Activated naive CD8-positive, alpha-beta T cell treated with anti-CD3 and anti-CD28 coated beads, Interleukin-2, amount 50 U/mL, for 24 hours (primary cell): Measurements from ENCODE around the gene MAD1L1.

Source experiments
- ATAC-seq: fragments of 150-1000 bp; cut with Tn5 transposase; one replicate; pipeline ENCODE4 v1.10.0; 2021
- DNase-seq: peaks from one replicate; pipeline ENCODE4 v3.0.0; 2021
- H3K27ac Mint-ChIP-seq: one replicate; pipeline ENCODE4 v1.8.0; 2021; ENCODE audit warnings: mild to moderate bottlenecking, mixed read lengths
- H3K27me3 Mint-ChIP-seq: one replicate; pipeline ENCODE4 v1.8.0; 2021; ENCODE audit warnings: mixed read lengths
- H3K36me3 Mint-ChIP-seq: one replicate; pipeline ENCODE4 v1.8.0; 2021; ENCODE audit warnings: low read depth, mixed read lengths
- H3K4me1 Mint-ChIP-seq: one replicate; pipeline ENCODE4 v1.8.0; 2021; ENCODE audit warnings: mixed read lengths
- H3K4me3 Mint-ChIP-seq: one replicate; pipeline ENCODE4 v1.8.0; 2021; ENCODE audit warnings: mild to moderate bottlenecking, moderate library complexity, mixed read lengths
- H3K9me3 Mint-ChIP-seq: one replicate; pipeline ENCODE4 v1.8.0; 2021; ENCODE audit warnings: mixed read lengths

The MAD1L1 gene

DNA sequence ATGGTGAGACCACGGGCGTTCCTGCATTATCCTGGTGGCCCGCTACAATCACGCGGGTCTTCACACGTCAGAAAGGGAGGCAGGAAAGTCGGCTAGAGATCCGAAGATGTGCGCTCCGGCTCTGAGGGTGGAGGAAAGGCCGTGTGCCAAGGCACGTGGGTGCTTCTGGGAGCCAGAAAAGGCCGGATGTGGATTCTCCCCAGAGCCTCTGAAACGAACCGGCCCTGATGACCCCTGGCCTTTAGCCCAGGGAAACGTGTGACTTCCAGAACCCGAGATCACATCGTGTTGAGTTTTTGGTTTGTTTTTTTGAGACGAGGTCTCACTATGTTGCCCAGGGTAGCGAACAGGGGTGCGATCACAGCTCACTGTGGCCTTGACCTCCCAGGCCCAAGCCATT is 318.4 kb downstream of the MAD1L1 start:
- DNase-seq = no peak
- Mint-ChIP-seq H3K36me3 (no peaks in the 10 kb centered on the region), H3K4me1 (peaks cover 1% of the 10 kb centered on the region), H3K27me3 (no peaks in the 10 kb centered on the region), H3K4me3 (no peak overlapping the region), H3K9me3 (no peaks in the 10 kb centered on the region), H3K27ac (no peak overlapping the region)
- no peak for ATAC-seq

- no peaks in the 10 kb centered on the region for H3K36me3 Mint-ChIP-seq
- H3K27ac Mint-ChIP-seq = no peak overlapping the region
- no peak overlapping the region for H3K4me3 Mint-ChIP-seq
These were observed 319.1 kb downstream of the MAD1L1 start for GRCh38 chr7:1913466-1914282.

DNA sequence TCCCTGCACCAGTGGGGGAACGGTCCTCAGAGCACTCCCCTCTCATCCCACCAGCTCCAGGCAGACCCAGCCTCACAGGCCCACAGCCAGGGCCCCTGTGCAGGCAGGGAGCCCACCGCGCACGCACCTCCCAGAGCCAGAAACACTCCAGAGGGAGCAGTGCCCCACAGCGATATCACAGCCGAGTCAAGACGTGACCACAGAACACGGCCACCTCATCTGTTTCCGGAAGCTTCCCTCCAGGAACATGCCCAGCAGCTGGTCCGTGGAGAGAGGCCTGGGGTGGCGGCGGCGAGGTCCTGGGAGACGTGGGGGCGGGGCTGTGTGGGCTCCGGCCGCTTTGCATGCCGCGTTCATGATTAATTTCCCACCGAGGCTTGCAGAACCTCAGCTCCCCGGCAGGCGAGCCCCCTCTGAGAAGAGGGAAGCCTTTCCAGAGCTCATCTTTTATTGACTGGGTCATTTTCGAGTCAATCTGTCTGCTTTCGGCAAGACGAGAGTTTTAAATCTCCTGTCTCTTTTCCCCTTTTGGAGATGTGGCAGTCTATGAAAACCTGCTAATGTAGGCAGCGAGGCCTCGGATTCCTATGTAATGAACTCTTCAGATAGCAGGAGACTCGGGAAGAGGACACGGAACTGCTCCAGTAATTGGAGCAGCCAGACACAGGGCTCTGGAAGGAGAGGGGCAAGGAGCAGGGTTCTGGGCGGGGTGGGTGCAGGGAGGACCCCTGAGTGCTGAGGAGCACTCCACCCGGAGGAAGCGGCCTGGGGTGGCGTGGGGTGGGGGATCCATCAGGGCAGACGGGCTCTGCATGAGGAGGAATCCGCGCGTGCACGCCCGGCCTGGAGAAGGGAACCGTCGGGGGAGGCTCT is 319.9 kb downstream of the MAD1L1 start:
- ATAC-seq = no peak
- no peaks in the 10 kb centered on the region for H3K36me3 Mint-ChIP-seq
- DNase-seq = no peak
- H3K4me1 Mint-ChIP-seq = no peaks in the 10 kb centered on the region
- H3K9me3 Mint-ChIP-seq = no peaks in the 10 kb centered on the region
- H3K27ac Mint-ChIP-seq = no peak overlapping the region
- no peak overlapping the region for H3K4me3 Mint-ChIP-seq
- H3K27me3 Mint-ChIP-seq = no peaks in the 10 kb centered on the region

More at GRCh38 chr7:1913466-1914282, 319.1 kb downstream of the MAD1L1 start:
- ATAC-seq = no peak
- Mint-ChIP-seq H3K9me3 (no peaks in the 10 kb centered on the region), H3K27me3 (no peaks in the 10 kb centered on the region), H3K4me1 (no peaks in the 10 kb centered on the region)
- no peak for DNase-seq

- ATAC-seq (no peak), DNase-seq (no peak)
- Mint-ChIP-seq H3K27me3 (no peaks in the 10 kb centered on the region), H3K27ac (no peak overlapping the region), H3K4me1 (no peaks in the 10 kb centered on the region), H3K9me3 (no peaks in the 10 kb centered on the region), H3K36me3 (no peaks in the 10 kb centered on the region), H3K4me3 (no peak overlapping the region)
These were observed 321.2 kb downstream of the MAD1L1 start for GRCh38 chr7:1911571-1911970.

- Mint-ChIP-seq H3K9me3 (no peaks in the 10 kb centered on the region), H3K4me3 (no peak overlapping the region), H3K27ac (no peak overlapping the region), H3K4me1 (no peaks in the 10 kb centered on the region), H3K27me3 (no peaks in the 10 kb centered on the region), H3K36me3 (no peaks in the 10 kb centered on the region)
- DNase-seq (no peak), ATAC-seq (no peak)
These were observed 321.9 kb downstream of the MAD1L1 start for GRCh38 chr7:1910827-1911226.

- Mint-ChIP-seq H3K4me3 (no peak overlapping the region), H3K27ac (no peak overlapping the region), H3K36me3 (no peaks in the 10 kb centered on the region), H3K9me3 (no peaks in the 10 kb centered on the region), H3K4me1 (no peaks in the 10 kb centered on the region), H3K27me3 (no peaks in the 10 kb centered on the region)
- ATAC-seq (no peak), DNase-seq (no peak)
These were observed 322.6 kb downstream of the MAD1L1 start for GRCh38 chr7:1910081-1910685.

DNA sequence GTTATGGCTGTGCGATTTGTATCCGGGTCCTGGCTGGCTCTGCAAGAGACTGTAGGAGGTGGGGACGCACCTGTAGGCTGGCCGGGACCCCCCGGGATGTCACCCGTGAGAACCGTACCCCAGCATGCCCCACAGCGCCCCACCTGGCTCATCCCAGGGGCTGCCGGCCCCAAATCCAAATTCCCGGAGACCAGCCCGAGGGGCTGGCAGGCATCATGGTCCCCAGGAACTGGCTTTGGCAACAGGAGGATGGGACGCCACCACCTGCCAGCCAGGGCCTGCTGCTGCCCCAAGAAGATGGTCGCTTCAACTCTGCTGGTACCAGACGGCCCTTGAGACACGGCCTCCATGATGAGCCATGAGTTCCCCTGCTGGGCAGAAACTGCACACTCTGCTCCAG is 323.3 kb downstream of the MAD1L1 start:
- DNase-seq = no peak
- Mint-ChIP-seq H3K27me3 (no peaks in the 10 kb centered on the region), H3K9me3 (no peaks in the 10 kb centered on the region), H3K36me3 (no peaks in the 10 kb centered on the region), H3K27ac (no peak overlapping the region), H3K4me1 (no peaks in the 10 kb centered on the region), H3K4me3 (no peak overlapping the region)
- no peak for ATAC-seq

DNA sequence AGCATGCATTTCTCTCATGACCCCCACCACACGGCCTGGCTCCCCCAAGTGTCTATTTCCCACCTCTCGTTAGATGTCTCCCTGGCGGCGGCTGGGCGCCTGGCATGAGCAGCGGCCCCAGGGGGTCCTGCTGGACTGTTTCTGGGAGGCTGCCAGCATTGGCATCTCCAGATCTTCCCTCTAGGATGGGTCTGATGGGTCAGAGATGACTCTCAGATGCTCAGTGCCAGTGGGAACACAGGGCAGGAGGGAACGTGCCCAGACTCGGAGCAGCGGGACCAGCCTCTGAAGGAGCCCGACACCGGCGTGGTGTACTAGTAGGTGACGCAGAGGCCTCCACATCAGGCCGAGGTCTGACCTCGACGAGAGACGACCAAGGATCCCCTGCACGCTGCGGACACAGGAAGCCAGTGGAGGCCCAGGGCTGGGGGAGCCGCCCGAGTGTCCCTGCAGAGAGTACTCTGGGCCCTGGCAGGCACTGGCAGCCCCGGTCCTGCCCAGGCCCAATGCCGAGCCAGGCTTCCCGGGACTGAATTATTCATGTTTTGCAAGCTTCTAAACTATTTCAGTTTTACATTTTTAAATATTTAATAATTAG is 323.8 kb downstream of the MAD1L1 start:
- Mint-ChIP-seq H3K27me3 (no peaks in the 10 kb centered on the region), H3K27ac (no peak overlapping the region), H3K4me3 (no peak overlapping the region), H3K4me1 (no peaks in the 10 kb centered on the region), H3K36me3 (no peaks in the 10 kb centered on the region), H3K9me3 (no peaks in the 10 kb centered on the region)
- no peak for ATAC-seq
- DNase-seq = no peak

DNA sequence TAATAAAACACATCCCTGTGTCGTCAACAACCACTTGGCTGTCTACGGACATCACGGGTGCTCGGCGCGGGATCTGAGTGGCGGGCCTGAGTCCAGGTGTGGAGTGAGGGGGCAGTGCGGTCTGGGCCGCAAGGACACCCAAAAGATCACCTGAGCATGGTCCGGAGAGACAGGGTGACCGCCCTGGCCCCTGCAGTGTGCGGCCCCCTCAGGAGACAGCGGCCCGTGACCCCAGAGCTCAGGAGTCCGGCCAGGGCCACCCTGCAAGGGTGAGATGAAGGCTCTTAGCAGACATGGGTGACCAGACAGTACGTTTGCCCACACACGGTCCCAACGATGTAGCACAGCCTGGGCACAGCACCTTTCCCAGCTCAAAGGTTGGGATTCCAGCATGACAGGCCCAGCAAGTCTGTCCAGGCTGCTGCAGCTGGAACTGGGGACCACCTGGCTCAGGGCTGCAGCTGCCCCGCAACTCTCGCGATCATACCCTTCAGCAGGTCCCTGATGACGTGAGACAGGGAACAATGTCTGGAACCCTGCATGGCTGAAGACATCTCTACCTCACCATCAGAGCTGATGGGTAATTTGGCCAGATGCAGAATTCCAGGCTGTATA is 324.9 kb downstream of the MAD1L1 start:
- Mint-ChIP-seq H3K4me3 (no peak overlapping the region), H3K27ac (no peak overlapping the region), H3K27me3 (no peaks in the 10 kb centered on the region), H3K36me3 (no peaks in the 10 kb centered on the region), H3K4me1 (no peaks in the 10 kb centered on the region), H3K9me3 (no peaks in the 10 kb centered on the region)
- ATAC-seq (no peak), DNase-seq (no peak)

GRCh38 chr7:1906988-1907745 is 325.6 kb downstream of the MAD1L1 start:
- H3K4me3 Mint-ChIP-seq = no peak overlapping the region
- no peaks in the 10 kb centered on the region for H3K36me3 Mint-ChIP-seq
- H3K27me3 Mint-ChIP-seq = no peaks in the 10 kb centered on the region
- H3K27ac Mint-ChIP-seq = no peak overlapping the region
- H3K4me1 Mint-ChIP-seq = no peaks in the 10 kb centered on the region
- no peak for DNase-seq
- H3K9me3 Mint-ChIP-seq = no peaks in the 10 kb centered on the region
- ATAC-seq = no peak

GRCh38 chr7:1906087-1906830 is 326.5 kb downstream of the MAD1L1 start:
- Mint-ChIP-seq H3K4me3 (no peak overlapping the region), H3K36me3 (no peaks in the 10 kb centered on the region), H3K27me3 (no peaks in the 10 kb centered on the region), H3K9me3 (no peaks in the 10 kb centered on the region), H3K4me1 (no peaks in the 10 kb centered on the region), H3K27ac (no peak overlapping the region)
- ATAC-seq (no peak), DNase-seq (no peak)

- Mint-ChIP-seq H3K27me3 (no peaks in the 10 kb centered on the region), H3K4me3 (no peak overlapping the region), H3K9me3 (no peaks in the 10 kb centered on the region), H3K36me3 (no peaks in the 10 kb centered on the region), H3K4me1 (no peaks in the 10 kb centered on the region), H3K27ac (no peak overlapping the region)
- no peak for ATAC-seq
- DNase-seq = no peak
These were observed 330.4 kb downstream of the MAD1L1 start for GRCh38 chr7:1902231-1902855.
